GM12801 (cell line): ENCODE measurements around the gene NUP155.

Experiments used
- CTCF ChIP-seq: IDR thresholded peaks from one replicate; pipeline ENCODE4 v1.5.1; 2011; ENCODE audit warnings: control low read depth; ENCODE audit not compliant: insufficient read length; ENCODE audit errors: extremely low read depth

NUP155 gene

GRCh38 chr5:37375091-37375490 is 4.2 kb upstream of the NUP155 start:
- no peak for TF ChIP-seq CTCF

GRCh38 chr5:37370550-37370863 is 399 bp downstream of the NUP155 start:
- TF ChIP-seq CTCF, result no peak

GRCh38 chr5:37355161-37355560 is 15.7 kb downstream of the NUP155 start:
- TF ChIP-seq CTCF, result no peak

GRCh38 chr5:37326536-37326935 is 44.4 kb downstream of the NUP155 start:
- TF ChIP-seq CTCF, result no peak

GRCh38 chr5:37323607-37324006 is 47.3 kb downstream of the NUP155 start:
- no peak for TF ChIP-seq CTCF

GRCh38 chr5:37319037-37319782 is 51.7 kb downstream of the NUP155 start:
- TF ChIP-seq CTCF, result no peak

GRCh38 chr5:37316027-37316426 is 54.9 kb downstream of the NUP155 start:
- no peak for TF ChIP-seq CTCF
